ENCODE measurements around the gene PODNL1.
A peak's percentile ranks its signal among the peaks of the same experiment; 100 is the strongest.
"Not testable (repeated sequence)": the region's sequence is repeated elsewhere in the genome, so short reads cannot be mapped to it uniquely, and the experiment has no call there.

PODNL1 gene

GRCh38 chr19:13926715-13927114, 11.5 kb downstream of the PODNL1 start:
- DNase-seq (ENCODE audit: low spot score), result no peak

- no peak for DNase-seq (ENCODE audit: low spot score)
Observed at GRCh38 chr19:13926010-13926409, 12.2 kb downstream of the PODNL1 start.

- no peak for DNase-seq (ENCODE audit: low spot score)
Observed at GRCh38 chr19:13923194-13923987, 14.8 kb downstream of the PODNL1 start.

- DNase-seq (ENCODE audit: low spot score), result not testable (repeated sequence)
Observed at GRCh38 chr19:13922118-13922517, 16.1 kb downstream of the PODNL1 start.

- peak; percentile 59 for DNase-seq (ENCODE audit: low spot score)
Observed at GRCh38 chr19:13920940-13921747, 17.1 kb downstream of the PODNL1 start.

GRCh38 chr19:13920524-13920923, 17.7 kb downstream of the PODNL1 start:
- DNase-seq (ENCODE audit: low spot score), result no peak

- no peak for DNase-seq (ENCODE audit: low spot score)
Observed at GRCh38 chr19:13918726-13919411, 19.3 kb downstream of the PODNL1 start.

GRCh38 chr19:13917888-13918406, 20.3 kb downstream of the PODNL1 start:
- DNase-seq (ENCODE audit: low spot score), result no peak

- DNase-seq (ENCODE audit: low spot score), result no peak
Observed at GRCh38 chr19:13914777-13915176, 23.4 kb downstream of the PODNL1 start.

- no peak for DNase-seq (ENCODE audit: low spot score)
Observed at GRCh38 chr19:13913352-13913751, 24.9 kb downstream of the PODNL1 start.

- no peak for DNase-seq (ENCODE audit: low spot score)
Observed at GRCh38 chr19:13909430-13909829, 28.8 kb downstream of the PODNL1 start.

GRCh38 chr19:13908674-13909073, 29.5 kb downstream of the PODNL1 start:
- no peak for DNase-seq (ENCODE audit: low spot score)

GRCh38 chr19:13906910-13907309, 31.3 kb downstream of the PODNL1 start:
- DNase-seq (ENCODE audit: low spot score), result no peak

- no peak for DNase-seq (ENCODE audit: low spot score)
Observed at GRCh38 chr19:13906521-13906904, 31.7 kb downstream of the PODNL1 start.

GRCh38 chr19:13905634-13906520, 32.3 kb downstream of the PODNL1 start, which contains the start of the genes BRME1 and CC2D1A:
BRME1 (minus strand) TSS chr19:13906117; CDS start chr19:13904892, 1,225 bp downstream.
CC2D1A (plus strand) TSS chr19:13906201; CDS start chr19:13906442, 241 bp downstream.
- peak; percentile 86 for DNase-seq (ENCODE audit: low spot score)

- DNase-seq (ENCODE audit: low spot score), result no peak
Observed at GRCh38 chr19:13902993-13903555, 35.1 kb downstream of the PODNL1 start.

- DNase-seq (ENCODE audit: low spot score), result no peak
Observed at GRCh38 chr19:13899912-13900584, 38.2 kb downstream of the PODNL1 start.

GRCh38 chr19:13899393-13899792, 38.8 kb downstream of the PODNL1 start:
- no peak for DNase-seq (ENCODE audit: low spot score)

GRCh38 chr19:13896227-13896626, 42.0 kb downstream of the PODNL1 start:
- no peak for DNase-seq (ENCODE audit: low spot score)

GRCh38 chr19:13894552-13894951, 43.7 kb downstream of the PODNL1 start:
- no peak for DNase-seq (ENCODE audit: low spot score)
